Liver (tissue), 3 donors: Measurements from ENCODE around the gene LSM2.

Experiments
- EGR1 ChIP-seq, 2 donors: IDR thresholded peaks; 2 replicates each; pipeline ENCODE4 v1.6.1; 2016 to 2018; ENCODE audit warnings: antibody characterized with exemption in 2 of 2, low read depth in 2 of 2
- FOXA2 ChIP-seq: IDR thresholded peaks from 2 replicates; pipeline ENCODE4 v1.6.1; 2016; ENCODE audit warnings: antibody characterized with exemption
- GABPA ChIP-seq, 2 donors: IDR thresholded peaks in 1 of 2; conservative IDR thresholded peaks in 1 of 2; 2 replicates each; pipeline ENCODE4 v1.6.1; 2016; ENCODE audit warnings: antibody characterized with exemption in 2 of 2, mild to moderate bottlenecking in 1 of 2, moderate library complexity in 1 of 2
- HNF4A ChIP-seq, 2 donors: conservative IDR thresholded peaks; 2 replicates each; pipeline ENCODE4 v1.6.1; 2016; ENCODE audit warnings: antibody characterized with exemption in 2 of 2, mild to moderate bottlenecking in 2 of 2
- HNF4G ChIP-seq: IDR thresholded peaks from 2 replicates; pipeline ENCODE4 v1.6.1; 2016; ENCODE audit warnings: antibody characterized with exemption
- JUND ChIP-seq, 2 donors: IDR thresholded peaks; 2 replicates each; pipeline ENCODE4 v1.6.1; 2016; ENCODE audit warnings: antibody characterized with exemption in 2 of 2
- MAX ChIP-seq: IDR thresholded peaks from 2 replicates; pipeline ENCODE4 v1.6.1; 2016; ENCODE audit warnings: antibody characterized with exemption
- RAD21 ChIP-seq, 2 donors: IDR thresholded peaks; 2 replicates each; pipeline ENCODE4 v1.6.1; 2016; ENCODE audit warnings: antibody characterized with exemption in 2 of 2, mild to moderate bottlenecking in 2 of 2
- REST ChIP-seq: IDR thresholded peaks from 2 replicates; pipeline ENCODE4 v1.6.1; 2016; ENCODE audit warnings: antibody characterized with exemption, mild to moderate bottlenecking
- RXRA ChIP-seq, 2 donors: IDR thresholded peaks; 2 replicates each; pipeline ENCODE4 v1.6.1; 2017 to 2018; ENCODE audit warnings: antibody characterized with exemption in 2 of 2, mild to moderate bottlenecking in 1 of 2
- SP1 ChIP-seq: IDR thresholded peaks from 2 replicates; pipeline ENCODE4 v1.6.1; 2018; ENCODE audit warnings: antibody characterized with exemption, mild to moderate bottlenecking
- TAF1 ChIP-seq: conservative IDR thresholded peaks from 2 replicates; pipeline ENCODE4 v1.6.1; 2016; ENCODE audit warnings: antibody characterized with exemption, mild to moderate bottlenecking
- YY1 ChIP-seq: IDR thresholded peaks from 2 replicates; pipeline ENCODE4 v1.6.1; 2016; ENCODE audit warnings: antibody characterized with exemption, mild to moderate bottlenecking
- TF ChIP-seq, protein P1 (sequence below): fragments of 150-350 bp; IDR thresholded peaks from 2 replicates; pipeline ENCODE4 v1.5.1; 2017; ENCODE audit warnings: improper control_type of control experiment, low read depth, low read length; ENCODE audit not compliant: missing input control
- donor health status: healthy.
- donor health status: healthy.

GRCh38 chr6:31785475-31785874 is 21.3 kb downstream of the LSM2 start:
- no peak for TF ChIP-seq YY1
- TF ChIP-seq, protein P1, sequence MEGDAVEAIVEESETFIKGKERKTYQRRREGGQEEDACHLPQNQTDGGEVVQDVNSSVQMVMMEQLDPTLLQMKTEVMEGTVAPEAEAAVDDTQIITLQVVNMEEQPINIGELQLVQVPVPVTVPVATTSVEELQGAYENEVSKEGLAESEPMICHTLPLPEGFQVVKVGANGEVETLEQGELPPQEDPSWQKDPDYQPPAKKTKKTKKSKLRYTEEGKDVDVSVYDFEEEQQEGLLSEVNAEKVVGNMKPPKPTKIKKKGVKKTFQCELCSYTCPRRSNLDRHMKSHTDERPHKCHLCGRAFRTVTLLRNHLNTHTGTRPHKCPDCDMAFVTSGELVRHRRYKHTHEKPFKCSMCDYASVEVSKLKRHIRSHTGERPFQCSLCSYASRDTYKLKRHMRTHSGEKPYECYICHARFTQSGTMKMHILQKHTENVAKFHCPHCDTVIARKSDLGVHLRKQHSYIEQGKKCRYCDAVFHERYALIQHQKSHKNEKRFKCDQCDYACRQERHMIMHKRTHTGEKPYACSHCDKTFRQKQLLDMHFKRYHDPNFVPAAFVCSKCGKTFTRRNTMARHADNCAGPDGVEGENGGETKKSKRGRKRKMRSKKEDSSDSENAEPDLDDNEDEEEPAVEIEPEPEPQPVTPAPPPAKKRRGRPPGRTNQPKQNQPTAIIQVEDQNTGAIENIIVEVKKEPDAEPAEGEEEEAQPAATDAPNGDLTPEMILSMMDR, result no peak
- TF ChIP-seq EGR1 (IDR thresholded peaks at IDR 0.05; ENCODE audit: low read depth in 2 of 2), result no peak
- no peak for TF ChIP-seq REST
- no peak for TF ChIP-seq JUND (IDR thresholded peaks at IDR 0.05)
- TF ChIP-seq MAX, result no peak
- no peak for TF ChIP-seq RAD21 (IDR thresholded peaks at IDR 0.05)
- no peak for TF ChIP-seq TAF1
- TF ChIP-seq HNF4G, result no peak
- no peak for TF ChIP-seq SP1
- TF ChIP-seq FOXA2, result no peak
- no peak for TF ChIP-seq GABPA (IDR thresholded peaks at IDR 0.05 in 1 of 2, conservative IDR thresholded peaks at IDR 0.05 in 1 of 2)
- TF ChIP-seq RXRA (IDR thresholded peaks at IDR 0.05), result no peak
- no peak for TF ChIP-seq HNF4A (conservative IDR thresholded peaks at IDR 0.05)
